BJ (cell line): ENCODE data around the gene SWT1. TPM values are rescaled to one million over a fixed set of nuclear protein-coding genes. Genes with fewer than 3 reads are reported as not detected.

Source experiments
- CTCF ChIA-PET: fragments of 350-600 bp; formaldehyde crosslinking; extraction: SDS; loops from one replicate; lab custom pipeline; 2021; ENCODE audit warnings: antibody characterized with exemption, inconsistent platforms; lab: Yijun Ruan, JAX
- POLR2A ChIA-PET: fragments of 300-600 bp; sonication (Branson Sonifier 250); formaldehyde crosslinking; extraction: SDS; loops from one replicate; lab custom pipeline; 2021; ENCODE audit warnings: antibody characterized with exemption; lab: Charles Lee
- DNase-seq: peaks from one replicate; pipeline ENCODE4 v3.0.0-alpha.2; 2011; ENCODE audit warnings: low read depth
- H3K27me3 ChIP-seq: 2 replicates; pipeline ENCODE4 v1.6.0; 2011; ENCODE audit warnings: low read length; ENCODE audit not compliant: control insufficient read depth, insufficient read depth
- H3K36me3 ChIP-seq: 2 replicates; pipeline ENCODE4 v1.5.1; 2011; ENCODE audit warnings: low read length; ENCODE audit not compliant: control insufficient read depth, insufficient read depth
- H3K4me3 ChIP-seq: 2 replicates; pipeline ENCODE4 v1.5.1; 2011; ENCODE audit warnings: low read depth, mild to moderate bottlenecking, control low read depth, low read length
- CTCF ChIP-seq: IDR thresholded peaks from 2 replicates; pipeline ENCODE4 v1.5.1; 2011; ENCODE audit warnings: low read depth, mild to moderate bottlenecking, control low read depth, inconsistent platforms, low read length, moderate library complexity; ENCODE audit not compliant: insufficient read depth
- polyA plus RNA-seq: library from polyadenylated mRNA; depleted of rRNA; stranded (reverse); fragments of >200 nt; gene quantifications from 2 replicates; pipeline ENCODE4 v1.2.3, GENCODE V29; 2011

SWT1 gene
- polyA plus RNA-seq, 1 experiment = 0.78 TPM

DNA sequence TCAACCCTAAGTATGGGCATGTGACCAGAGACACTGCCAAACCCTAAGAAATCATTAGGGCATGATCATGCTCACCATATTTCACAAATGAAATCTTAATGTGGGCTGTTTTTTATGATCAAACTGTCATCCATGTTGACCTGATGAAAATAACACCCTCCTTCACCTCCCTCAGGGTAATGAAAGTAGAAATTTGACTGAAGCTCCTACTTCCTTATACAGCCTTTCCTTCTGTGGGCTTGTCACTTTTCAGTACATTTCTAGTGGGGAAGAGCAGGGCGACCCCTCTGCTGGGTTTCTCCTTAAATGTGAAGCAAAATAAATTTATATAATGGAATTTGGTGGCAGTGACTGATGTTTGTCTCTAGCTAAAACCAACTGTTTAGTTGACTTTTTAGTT lies 134.2 kb downstream of the SWT1 start:
- ChIA-PET CTCF (interaction anchor here (0.6 to 1.7 kb wide), 2 partner anchors 10 to 46 kb away, joined by 3 to 6 read pairs; no protein-coding TSS in a partner anchor), POLR2A (no interaction called here)
- no peak overlapping the region for H3K4me3 ChIP-seq
- H3K36me3 ChIP-seq = 0 out of 2 replicates have a peak, but pooled peaks cover 1% of the 10 kb centered on the region
- no peak for DNase-seq
- no peaks in the 10 kb centered on the region for H3K27me3 ChIP-seq
- TF ChIP-seq CTCF = no peak

DNA sequence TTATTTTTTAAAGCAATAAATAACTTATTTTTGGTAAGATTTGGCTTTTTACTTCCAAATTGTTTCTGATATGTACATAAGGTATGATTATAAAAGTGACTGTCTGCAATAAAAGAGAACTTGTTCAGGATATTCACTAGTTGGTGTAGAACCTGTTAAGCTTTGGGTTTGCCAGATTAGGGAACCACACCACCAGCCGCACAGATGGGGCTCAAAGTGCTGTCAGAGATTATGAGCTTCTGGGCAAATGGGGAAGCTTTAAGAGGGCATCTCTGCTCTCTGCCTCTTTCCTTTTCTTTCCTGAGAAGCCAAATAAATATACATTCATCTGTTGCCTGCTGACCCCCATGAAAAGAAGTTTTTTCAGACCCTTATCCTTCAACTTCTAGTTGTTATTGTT lies 134.7 kb downstream of the SWT1 start:
- no peak for TF ChIP-seq CTCF
- CTCF ChIA-PET = interaction anchor here (0.6 to 1.7 kb wide), 2 partner anchors 9 to 46 kb away, joined by 3 to 6 read pairs; no protein-coding TSS in a partner anchor
- no peak for DNase-seq
- Histone ChIP-seq H3K4me3 (no peak overlapping the region), H3K36me3 (0 out of 2 replicates have a peak, but pooled peaks cover 1% of the 10 kb centered on the region), H3K27me3 (no peaks in the 10 kb centered on the region)
- POLR2A ChIA-PET = no interaction called here

DNA sequence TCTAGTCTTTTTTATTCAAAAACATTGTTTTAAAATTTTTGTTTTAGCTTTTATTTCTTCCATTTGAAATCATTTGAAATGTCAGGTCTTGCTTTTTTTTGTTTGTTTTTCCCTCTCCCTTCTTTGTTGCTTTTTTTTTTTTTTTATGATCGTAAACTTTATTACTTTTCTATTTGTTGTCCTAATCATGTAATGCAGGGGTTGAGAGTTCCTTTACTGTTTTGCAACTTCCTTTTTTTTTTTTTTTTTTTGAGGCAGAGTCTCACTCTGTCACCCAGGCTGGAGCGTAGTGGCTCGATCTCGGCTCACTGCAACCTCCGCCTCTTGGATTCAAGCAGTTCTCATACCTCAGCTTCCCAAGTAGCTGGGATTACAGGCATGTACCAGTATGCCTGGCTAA lies 135.3 kb downstream of the SWT1 start:
- Histone ChIP-seq H3K36me3 (0 out of 2 replicates have a peak, but pooled peaks cover 1% of the 10 kb centered on the region), H3K27me3 (no peaks in the 10 kb centered on the region), H3K4me3 (no peak overlapping the region)
- no peak for TF ChIP-seq CTCF
- ChIA-PET POLR2A (no interaction called here), CTCF (interaction anchor here (1.7 kb wide), 1 partner anchor 9 kb away, joined by 6 read pairs; no protein-coding TSS in a partner anchor)
- DNase-seq = no peak

- ChIA-PET CTCF (interaction anchor here (1.8 kb wide), 1 partner anchor 20 kb away, joined by 5 read pairs; no protein-coding TSS in a partner anchor), POLR2A (no interaction called here)
These were observed 137.1 kb downstream of the SWT1 start for GRCh38 chr1:185293967-185294542.

GRCh38 chr1:185295091-185295490 lies 138.1 kb downstream of the SWT1 start:
- CTCF ChIA-PET = interaction anchor here (0.6 kb wide), 1 partner anchor 82 kb away, joined by 3 read pairs; no protein-coding TSS in a partner anchor
- no peaks in the 10 kb centered on the region for H3K27me3 ChIP-seq
- DNase-seq = no peak
- POLR2A ChIA-PET = interaction anchor here (0.6 kb wide), 1 partner anchor 355 kb away, joined by 3 read pairs; no protein-coding TSS in a partner anchor
- H3K36me3 ChIP-seq = peaks cover 3% of the 10 kb centered on the region
- TF ChIP-seq CTCF = no peak
- no peak overlapping the region for H3K4me3 ChIP-seq

More at GRCh38 chr1:185293967-185294542, 137.1 kb downstream of the SWT1 start:
- peaks cover 1% of the 10 kb centered on the region; the same call in 1 of the 2 replicates for H3K36me3 ChIP-seq
- TF ChIP-seq CTCF = no peak
- no peaks in the 10 kb centered on the region for H3K27me3 ChIP-seq
- H3K4me3 ChIP-seq = no peak overlapping the region
- DNase-seq = no peak
